GM23338 (cell line): Measurements from ENCODE around the gene CNGA1. TPM values are rescaled to one million over a fixed set of nuclear protein-coding genes. Genes with fewer than 3 reads are reported as not detected.

Source experiments
- CREB1 ChIP-seq: fragments of 250-450 bp; sonication (Bioruptor Pico); IDR thresholded peaks from 2 replicates; pipeline ENCODE4 v1.5.0; 2020; ENCODE audit warnings: low read depth, mild to moderate bottlenecking, moderate library complexity
- CTCF ChIP-seq, 2 experiments: fragments of 200-600 bp in 1 of 2; sonication (generic) in 1 of 2; conservative IDR thresholded peaks; 2 replicates each; pipeline versions ENCODE4 v1.5.1 to v1.6.1; 2016 to 2017; ENCODE audit warnings: antibody characterized with exemption in 2 of 2, low read depth in 2 of 2, mild to moderate bottlenecking in 2 of 2, moderate library complexity in 1 of 2
- EZH2phosphoT487 ChIP-seq: fragments of 200-600 bp; sonication (generic); IDR thresholded peaks from one replicate; pipeline ENCODE4 v1.8.1; 2018; ENCODE audit warnings: antibody characterized with exemption; ENCODE audit not compliant: unreplicated experiment
- JUNB ChIP-seq: IDR thresholded peaks from one replicate; pipeline ENCODE4 v1.6.1; 2016; ENCODE audit warnings: antibody characterized with exemption; ENCODE audit not compliant: unreplicated experiment
- NANOG ChIP-seq: IDR thresholded peaks from 2 replicates; pipeline ENCODE4 v1.6.1; 2016; ENCODE audit warnings: antibody characterized with exemption, borderline replicate concordance
- POLR2AphosphoS5 ChIP-seq: IDR thresholded peaks from 2 replicates; pipeline ENCODE4 v1.6.1; 2016; ENCODE audit warnings: antibody characterized with exemption, low read depth
- ZNF114 ChIP-seq: fragments of 250-450 bp; sonication (Bioruptor Pico); IDR thresholded peaks from 2 replicates; pipeline ENCODE4 v1.5.0; 2020; ENCODE audit warnings: mild to moderate bottlenecking, moderate library complexity
- ZNF331 ChIP-seq: fragments of 250-450 bp; sonication (Bioruptor Pico); IDR thresholded peaks from 2 replicates; pipeline ENCODE4 v1.5.0; 2020; ENCODE audit warnings: low read depth, mild to moderate bottlenecking, moderate library complexity
- polyA plus RNA-seq: library from polyadenylated mRNA; unstranded; fragments of >200 nt; fragmentation: Nextera tagmentation; extraction: Ambion mirVana; gene quantifications from 2 replicates; pipeline ENCODE4 v1.2.1, GENCODE V29; 2016
- total RNA-seq: library from RNA; depleted of rRNA; stranded (reverse); fragments of >200 nt; shearing (Covaris generic); gene quantifications from 2 replicates; pipeline ENCODE4 v1.2.3, GENCODE V29; 2014
- TF ChIP-seq, protein P1 (sequence below): fragments of 250-450 bp; sonication (Bioruptor Pico); IDR thresholded peaks from 2 replicates; pipeline ENCODE4 v1.5.0; 2020; ENCODE audit warnings: mild to moderate bottlenecking, moderate library complexity
- TF ChIP-seq, protein P2 (sequence below): IDR thresholded peaks from one replicate; pipeline ENCODE4 v1.6.1; 2018; ENCODE audit warnings: antibody characterized with exemption; ENCODE audit not compliant: unreplicated experiment

CNGA1 gene
- total and polyA plus RNA-seq, 2 experiments from 2014 or later = 3.3 to 4.9 TPM

GRCh38 chr4:48049483-48049882, 33.0 kb upstream of the CNGA1 start (continued):
- TF ChIP-seq, protein P1, sequence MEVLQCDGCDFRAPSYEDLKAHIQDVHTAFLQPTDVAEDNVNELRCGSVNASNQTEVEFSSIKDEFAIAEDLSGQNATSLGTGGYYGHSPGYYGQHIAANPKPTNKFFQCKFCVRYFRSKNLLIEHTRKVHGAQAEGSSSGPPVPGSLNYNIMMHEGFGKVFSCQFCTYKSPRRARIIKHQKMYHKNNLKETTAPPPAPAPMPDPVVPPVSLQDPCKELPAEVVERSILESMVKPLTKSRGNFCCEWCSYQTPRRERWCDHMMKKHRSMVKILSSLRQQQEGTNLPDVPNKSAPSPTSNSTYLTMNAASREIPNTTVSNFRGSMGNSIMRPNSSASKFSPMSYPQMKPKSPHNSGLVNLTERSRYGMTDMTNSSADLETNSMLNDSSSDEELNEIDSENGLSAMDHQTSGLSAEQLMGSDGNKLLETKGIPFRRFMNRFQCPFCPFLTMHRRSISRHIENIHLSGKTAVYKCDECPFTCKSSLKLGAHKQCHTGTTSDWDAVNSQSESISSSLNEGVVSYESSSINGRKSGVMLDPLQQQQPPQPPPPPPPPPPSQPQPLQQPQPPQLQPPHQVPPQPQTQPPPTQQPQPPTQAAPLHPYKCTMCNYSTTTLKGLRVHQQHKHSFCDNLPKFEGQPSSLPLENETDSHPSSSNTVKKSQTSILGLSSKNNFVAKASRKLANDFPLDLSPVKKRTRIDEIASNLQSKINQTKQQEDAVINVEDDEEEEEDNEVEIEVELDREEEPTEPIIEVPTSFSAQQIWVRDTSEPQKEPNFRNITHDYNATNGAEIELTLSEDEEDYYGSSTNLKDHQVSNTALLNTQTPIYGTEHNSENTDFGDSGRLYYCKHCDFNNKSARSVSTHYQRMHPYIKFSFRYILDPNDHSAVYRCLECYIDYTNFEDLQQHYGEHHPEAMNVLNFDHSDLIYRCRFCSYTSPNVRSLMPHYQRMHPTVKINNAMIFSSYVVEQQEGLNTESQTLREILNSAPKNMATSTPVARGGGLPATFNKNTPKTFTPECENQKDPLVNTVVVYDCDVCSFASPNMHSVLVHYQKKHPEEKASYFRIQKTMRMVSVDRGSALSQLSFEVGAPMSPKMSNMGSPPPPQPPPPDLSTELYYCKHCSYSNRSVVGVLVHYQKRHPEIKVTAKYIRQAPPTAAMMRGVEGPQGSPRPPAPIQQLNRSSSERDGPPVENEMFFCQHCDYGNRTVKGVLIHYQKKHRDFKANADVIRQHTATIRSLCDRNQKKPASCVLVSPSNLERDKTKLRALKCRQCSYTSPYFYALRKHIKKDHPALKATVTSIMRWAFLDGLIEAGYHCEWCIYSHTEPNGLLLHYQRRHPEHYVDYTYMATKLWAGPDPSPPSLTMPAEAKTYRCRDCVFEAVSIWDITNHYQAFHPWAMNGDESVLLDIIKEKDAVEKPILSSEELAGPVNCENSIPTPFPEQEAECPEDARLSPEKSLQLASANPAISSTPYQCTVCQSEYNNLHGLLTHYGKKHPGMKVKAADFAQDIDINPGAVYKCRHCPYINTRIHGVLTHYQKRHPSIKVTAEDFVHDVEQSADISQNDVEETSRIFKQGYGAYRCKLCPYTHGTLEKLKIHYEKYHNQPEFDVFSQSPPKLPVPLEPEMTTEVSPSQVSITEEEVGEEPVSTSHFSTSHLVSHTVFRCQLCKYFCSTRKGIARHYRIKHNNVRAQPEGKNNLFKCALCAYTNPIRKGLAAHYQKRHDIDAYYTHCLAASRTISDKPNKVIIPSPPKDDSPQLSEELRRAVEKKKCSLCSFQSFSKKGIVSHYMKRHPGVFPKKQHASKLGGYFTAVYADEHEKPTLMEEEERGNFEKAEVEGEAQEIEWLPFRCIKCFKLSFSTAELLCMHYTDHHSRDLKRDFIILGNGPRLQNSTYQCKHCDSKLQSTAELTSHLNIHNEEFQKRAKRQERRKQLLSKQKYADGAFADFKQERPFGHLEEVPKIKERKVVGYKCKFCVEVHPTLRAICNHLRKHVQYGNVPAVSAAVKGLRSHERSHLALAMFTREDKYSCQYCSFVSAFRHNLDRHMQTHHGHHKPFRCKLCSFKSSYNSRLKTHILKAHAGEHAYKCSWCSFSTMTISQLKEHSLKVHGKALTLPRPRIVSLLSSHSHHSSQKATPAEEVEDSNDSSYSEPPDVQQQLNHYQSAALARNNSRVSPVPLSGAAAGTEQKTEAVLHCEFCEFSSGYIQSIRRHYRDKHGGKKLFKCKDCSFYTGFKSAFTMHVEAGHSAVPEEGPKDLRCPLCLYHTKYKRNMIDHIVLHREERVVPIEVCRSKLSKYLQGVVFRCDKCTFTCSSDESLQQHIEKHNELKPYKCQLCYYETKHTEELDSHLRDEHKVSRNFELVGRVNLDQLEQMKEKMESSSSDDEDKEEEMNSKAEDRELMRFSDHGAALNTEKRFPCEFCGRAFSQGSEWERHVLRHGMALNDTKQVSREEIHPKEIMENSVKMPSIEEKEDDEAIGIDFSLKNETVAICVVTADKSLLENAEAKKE (CRISPR knock-in tag) = no peak
- no peak for TF ChIP-seq ZNF331 (CRISPR knock-in tag)
- TF ChIP-seq CTCF (conservative IDR thresholded peaks at IDR 0.05; ENCODE audit: low read depth in 2 of 2) = no peak
- TF ChIP-seq JUNB = no peak
- no peak for TF ChIP-seq ZNF114 (CRISPR knock-in tag)
- no peak for TF ChIP-seq EZH2phosphoT487
- TF ChIP-seq, protein P2, sequence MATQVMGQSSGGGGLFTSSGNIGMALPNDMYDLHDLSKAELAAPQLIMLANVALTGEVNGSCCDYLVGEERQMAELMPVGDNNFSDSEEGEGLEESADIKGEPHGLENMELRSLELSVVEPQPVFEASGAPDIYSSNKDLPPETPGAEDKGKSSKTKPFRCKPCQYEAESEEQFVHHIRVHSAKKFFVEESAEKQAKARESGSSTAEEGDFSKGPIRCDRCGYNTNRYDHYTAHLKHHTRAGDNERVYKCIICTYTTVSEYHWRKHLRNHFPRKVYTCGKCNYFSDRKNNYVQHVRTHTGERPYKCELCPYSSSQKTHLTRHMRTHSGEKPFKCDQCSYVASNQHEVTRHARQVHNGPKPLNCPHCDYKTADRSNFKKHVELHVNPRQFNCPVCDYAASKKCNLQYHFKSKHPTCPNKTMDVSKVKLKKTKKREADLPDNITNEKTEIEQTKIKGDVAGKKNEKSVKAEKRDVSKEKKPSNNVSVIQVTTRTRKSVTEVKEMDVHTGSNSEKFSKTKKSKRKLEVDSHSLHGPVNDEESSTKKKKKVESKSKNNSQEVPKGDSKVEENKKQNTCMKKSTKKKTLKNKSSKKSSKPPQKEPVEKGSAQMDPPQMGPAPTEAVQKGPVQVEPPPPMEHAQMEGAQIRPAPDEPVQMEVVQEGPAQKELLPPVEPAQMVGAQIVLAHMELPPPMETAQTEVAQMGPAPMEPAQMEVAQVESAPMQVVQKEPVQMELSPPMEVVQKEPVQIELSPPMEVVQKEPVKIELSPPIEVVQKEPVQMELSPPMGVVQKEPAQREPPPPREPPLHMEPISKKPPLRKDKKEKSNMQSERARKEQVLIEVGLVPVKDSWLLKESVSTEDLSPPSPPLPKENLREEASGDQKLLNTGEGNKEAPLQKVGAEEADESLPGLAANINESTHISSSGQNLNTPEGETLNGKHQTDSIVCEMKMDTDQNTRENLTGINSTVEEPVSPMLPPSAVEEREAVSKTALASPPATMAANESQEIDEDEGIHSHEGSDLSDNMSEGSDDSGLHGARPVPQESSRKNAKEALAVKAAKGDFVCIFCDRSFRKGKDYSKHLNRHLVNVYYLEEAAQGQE = no peak
- no peak for TF ChIP-seq CREB1 (CRISPR knock-in tag)
- TF ChIP-seq POLR2AphosphoS5 = no peak
- no peak for TF ChIP-seq NANOG
